HG02943 (cell line): ENCODE data around the gene CD180.
A peak's percentile ranks its signal among the peaks of the same experiment; 100 is the strongest.
"Not testable (repeated sequence)": the region's sequence is repeated elsewhere in the genome, so short reads cannot be mapped to it uniquely, and the experiment has no call there.

ENCODE experiments used
- ATAC-seq: cut with Tn5 transposase; IDR thresholded peaks from one replicate; pipeline ENCODE4 v1.9.1; 2021; ENCODE audit warnings: mild to moderate bottlenecking, low read depth, moderate library complexity; ENCODE audit not compliant: unreplicated experiment

CD180 gene

DNA sequence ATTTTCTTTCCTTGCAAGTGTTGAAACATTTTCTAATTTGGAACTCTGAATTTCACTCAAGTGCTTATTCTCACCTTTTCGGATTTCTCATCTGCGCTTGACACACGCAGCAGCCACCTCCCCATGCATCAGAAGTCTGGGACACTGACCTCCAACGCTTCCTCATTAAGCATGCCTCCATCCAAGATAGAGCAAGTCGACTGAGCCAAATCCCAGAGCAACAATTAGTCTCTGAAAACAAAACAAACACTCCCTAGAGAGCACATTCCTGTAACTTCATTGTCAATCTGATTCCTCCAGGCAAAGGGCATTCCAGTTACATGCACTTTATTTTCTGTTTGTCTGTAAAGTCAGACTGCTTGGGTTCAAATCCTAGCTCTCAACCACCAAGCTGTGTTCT, 5.7 kb downstream of the CD180 start:
- no peak for ATAC-seq

DNA sequence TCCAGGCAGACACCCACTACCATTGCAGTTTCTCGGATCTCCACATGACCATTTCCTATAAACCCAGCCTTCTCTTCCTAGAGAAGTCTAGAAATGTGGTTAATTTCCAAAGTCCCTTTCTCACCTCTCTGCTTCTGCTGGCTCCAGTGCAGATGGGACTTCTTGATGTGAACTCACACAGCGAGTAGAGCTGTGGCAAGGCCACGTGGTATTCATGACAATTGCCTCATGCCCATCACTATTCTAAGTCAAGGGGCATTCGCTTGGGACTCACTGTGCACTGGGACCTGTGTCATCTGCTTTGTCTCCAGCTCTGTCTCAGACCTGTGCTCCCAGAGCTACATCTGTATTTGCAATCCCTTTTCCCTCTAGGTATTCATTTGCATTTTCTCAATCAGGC, 6.2 kb downstream of the CD180 start:
- ATAC-seq, result no peak

DNA sequence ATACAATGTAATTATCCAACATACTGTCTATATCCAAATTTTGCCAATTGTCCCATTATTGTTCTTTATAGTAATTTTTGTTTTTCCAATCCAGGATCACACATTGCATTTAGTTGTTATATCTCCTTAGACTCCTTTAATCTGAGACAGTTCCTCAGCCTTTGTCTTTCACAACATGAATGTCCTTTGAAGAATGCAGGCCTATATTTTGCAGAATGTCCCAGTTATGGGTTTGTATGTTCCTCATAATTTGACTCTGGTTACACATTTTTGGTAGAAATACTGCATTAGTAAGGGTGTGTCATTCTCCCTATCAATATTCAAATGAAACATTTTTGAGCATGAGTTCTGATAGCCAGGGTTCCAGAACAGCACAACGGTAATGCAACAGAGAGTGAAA, 6.7 kb downstream of the CD180 start:
- no peak for ATAC-seq

DNA sequence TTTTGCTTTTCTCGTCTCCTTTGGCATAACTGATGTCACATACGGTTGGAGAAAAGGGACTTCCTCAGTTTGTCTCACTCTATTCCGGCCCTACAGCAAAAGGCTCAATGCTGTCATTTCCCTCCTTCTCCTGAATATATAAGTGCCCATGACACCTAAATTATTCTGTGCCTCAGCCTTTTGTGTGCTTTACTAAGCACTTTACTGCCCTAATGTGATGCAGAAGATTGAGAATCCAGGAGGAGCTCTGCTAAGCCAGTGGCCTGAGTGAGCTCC, 7.6 kb downstream of the CD180 start:
- ATAC-seq, result no peak

DNA sequence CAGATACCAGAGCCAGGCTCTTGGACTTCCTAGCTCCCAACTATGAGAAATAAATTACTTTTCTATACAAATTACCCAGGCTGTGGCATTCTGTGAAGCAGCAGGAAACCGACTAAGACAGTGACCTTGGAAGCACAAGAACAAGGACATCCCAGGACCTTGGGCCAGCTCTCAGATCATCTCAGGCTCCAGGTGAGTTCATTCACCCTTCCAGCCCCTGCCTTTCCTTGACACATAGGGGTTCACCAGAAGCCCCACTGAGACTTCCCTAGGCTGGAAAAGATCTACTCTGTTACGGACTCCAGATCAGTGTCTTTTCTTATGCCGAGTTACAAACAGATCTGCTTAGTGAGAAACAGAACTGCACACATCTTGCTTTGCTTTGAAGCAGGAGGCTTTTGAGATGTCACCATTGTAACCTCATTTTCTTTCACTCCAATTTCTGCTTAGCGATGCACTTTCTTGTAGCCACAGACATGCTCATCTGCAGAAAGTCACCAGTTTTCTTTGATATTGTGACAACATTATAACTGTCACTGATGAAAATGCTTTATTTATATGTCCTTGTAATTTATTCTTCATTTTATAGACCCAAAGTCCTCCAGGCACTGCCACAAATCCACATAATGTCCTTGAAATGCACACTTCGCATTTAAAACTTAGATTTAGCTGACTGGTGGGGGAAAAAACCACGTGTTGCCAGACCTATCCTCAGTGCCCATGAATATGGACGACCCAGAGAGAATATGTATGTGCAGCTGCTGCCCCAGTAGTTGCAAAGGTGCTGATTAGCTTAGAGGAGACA, 8.1 kb downstream of the CD180 start:
- ATAC-seq, result no peak

DNA sequence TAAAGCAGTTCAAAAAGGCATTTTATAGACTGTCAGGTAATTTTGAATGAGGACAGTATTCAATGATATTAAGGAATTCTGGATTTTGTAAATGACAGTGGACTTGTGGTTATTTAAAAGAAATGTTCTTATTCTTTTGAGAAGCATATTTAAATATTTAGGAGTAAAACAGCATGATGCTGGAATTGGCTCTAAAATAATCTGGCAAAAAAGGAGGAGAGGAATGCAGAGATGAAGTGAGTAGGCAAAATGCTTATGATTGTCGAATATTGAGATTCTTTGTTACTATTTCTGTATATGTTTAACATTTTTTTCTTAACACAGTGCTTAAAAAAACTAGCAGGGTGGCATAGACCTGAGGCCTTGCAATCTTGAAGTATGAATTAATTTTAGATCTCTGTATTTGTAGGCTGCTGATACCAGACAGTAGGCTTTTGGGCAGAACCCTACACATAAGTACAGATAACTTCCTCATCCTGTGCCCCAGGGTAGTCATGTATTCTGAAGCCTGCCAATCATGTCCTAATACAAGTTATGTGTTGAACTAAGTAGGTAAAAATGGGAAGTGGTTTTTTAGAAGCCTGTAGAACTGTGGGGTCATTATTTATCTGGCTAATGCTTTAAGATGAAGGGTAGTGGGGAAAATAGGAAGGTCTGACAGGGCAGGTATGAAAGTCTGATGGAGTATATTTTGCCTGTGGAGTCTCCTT, 9.4 kb downstream of the CD180 start:
- ATAC-seq, result no peak

DNA sequence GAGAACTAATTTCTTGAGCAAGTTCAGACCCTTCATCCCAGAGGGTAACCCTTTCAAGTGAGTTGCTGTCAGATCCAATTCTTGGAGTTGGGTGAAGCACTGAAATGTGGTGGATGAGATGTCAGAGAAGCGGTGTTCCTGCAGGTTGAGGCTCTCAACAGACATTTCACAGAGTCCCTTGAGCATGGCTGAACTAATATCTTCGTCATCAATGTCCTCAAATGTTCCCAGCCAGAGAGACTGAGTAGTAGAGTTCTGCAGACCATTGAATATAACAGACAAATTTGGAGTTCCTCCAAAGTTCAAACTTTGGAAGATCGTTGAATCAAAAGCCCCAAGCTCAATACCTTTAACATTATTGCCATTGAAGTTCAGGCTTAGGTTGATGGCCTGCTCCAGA, 12.7 kb downstream of the CD180 start:
- ATAC-seq, result no peak

DNA sequence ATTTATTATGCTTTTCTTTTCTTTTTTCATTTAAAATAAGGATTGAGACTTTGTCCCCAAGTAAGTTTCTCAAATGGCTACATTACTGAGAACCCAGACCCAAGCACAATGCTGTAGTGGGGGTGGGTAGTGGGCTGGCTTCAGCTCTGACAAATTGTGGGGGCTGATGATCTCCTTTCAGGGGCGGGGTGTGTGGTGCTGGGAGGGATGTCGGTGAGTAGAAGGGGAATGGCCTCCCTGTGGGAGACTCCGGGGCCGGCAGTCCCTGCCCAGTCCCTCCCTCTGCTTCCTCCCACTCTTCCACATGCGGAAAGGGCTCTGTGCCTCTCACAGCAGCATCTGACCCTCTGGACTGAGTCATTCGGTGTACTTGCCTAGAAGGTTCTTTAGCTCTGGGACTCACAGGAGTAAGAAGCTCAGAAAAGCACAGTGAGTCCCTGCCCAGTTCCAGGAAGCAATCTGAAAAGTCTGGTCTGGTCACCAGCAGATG, 14.3 kb downstream of the CD180 start:
- ATAC-seq, result no peak

DNA sequence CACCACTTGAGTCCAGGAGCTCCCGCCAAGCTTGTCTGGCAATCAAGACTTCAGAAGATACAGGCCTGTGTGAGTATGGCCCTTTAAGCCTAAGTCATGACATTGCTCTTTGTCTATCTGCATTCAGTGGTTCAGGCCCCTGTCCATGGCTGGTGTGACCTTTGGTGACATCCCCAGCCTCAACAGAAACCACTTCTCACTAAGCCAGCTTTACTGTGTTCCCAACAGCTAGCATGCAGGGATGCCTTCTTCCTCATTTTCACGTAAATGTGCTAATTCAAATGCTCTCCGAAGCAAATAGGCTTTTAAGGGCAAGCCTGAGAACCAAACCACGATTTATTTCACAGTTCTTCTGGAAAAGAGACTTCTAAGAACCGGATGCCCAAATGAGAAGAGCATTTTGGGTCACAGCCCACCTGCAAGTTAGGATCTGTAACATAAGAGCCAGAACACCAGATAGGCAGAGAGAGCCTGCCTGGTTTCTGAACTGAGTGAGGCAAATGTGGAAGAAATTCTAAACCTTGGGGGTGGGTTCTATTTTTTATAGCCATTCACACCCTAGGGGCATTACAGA, 14.9 kb downstream of the CD180 start:
- ATAC-seq, result no peak

DNA sequence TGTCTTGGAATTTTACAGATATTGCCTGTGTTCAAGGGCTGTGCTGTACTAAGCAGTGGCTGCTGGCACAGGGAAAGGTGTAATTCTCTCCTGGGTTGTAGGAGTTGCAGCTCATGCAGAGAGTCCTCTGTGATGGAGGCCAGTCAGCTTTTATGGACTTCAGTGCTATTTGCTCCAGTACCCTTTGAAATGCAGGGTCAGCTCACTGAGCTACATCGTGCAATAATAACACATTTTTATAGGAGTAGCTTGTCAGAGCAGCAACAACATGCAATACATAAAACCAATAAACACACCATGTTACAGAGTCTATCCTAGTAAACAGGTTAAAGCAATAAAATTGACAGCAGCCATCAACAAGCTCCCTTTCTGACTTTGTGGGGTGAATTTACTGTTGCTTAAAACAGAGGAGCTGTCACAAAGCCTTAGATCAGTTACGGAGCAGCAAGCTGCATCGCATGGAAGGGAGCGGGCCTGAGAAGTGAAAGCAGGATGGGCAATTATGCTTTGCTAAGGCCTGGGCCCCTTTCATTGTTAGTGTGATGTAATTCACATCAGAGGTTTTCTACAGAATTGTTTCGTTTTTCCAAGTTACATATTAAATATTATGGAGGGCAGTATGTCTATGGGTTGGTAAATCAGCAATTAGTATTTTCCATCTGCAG, 16.8 kb downstream of the CD180 start:
- no peak for ATAC-seq

DNA sequence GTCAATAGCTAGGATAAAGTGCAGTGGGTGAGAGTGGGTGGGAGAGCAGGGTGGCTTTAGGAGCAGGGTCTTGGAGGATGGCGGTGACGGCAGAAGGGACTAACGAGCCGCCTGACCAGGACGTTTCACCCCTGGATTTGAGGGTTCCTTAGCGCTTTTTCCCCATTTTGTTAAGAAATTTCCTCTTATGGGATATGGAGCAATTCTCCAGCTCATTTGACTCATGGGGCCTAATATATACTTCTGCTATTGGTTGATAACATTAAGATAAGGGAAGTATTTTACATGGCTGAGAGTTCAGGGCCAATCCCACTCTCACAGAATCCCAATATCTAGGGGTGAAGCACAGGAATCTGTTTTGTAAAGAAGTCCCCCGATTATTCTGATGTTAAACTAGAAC, 17.6 kb downstream of the CD180 start:
- no peak for ATAC-seq

DNA sequence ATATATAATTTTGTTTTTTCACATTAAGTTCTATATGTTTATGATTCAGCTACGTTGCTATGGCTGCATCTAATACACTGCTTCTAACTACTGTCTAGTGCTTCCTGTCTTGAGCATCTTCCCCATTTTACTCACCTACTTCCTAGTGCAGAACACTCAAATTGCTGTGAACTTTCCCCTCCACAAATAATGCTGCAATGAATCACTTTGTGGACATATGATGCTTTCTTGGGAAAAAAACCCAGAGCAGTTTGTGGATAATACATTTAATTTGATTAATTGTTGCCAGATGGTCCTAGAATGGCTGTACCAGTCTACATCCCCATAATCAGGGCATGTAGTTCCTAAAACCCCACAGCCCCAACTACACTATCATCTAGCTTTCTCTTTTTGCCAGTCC, 18.5 kb downstream of the CD180 start:
- ATAC-seq, result no peak

DNA sequence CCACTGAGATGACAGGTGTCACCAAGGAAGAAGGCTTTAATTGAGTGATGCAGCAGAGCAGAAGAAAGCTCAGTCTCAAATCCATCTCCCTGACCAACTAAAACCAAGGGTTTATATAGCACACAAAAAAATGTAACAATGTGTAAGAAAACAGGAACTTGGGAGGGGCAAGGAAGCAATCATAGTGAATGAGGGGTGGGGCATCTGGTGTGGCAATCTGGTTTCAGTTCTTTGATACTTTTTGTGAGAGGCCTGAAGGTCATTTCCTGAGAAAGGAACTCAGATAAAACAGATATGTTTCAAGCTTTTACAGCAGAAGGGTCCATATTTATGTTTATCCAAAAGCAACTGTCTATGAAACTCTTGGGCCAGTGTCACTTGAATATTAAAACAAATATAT, 19.7 kb downstream of the CD180 start:
- ATAC-seq, result no peak

DNA sequence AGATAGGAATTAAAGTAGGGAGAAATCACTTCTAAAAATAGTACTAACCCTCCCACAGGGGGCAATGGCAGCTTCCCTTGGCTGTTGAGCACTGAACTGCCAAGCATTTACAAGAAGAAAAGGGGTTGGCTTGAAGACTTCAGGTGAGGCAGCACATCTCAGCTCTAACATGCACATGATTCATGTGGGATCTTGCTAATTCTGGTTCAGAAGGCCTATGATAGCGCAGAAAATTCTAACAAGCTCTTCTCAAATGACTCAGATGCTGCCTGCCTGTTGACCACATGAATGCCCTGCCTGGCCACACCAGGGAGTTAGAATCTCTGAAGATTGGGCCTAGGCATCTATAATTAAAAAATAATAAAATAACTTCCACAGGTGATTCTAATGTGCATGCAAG, 22.6 kb downstream of the CD180 start:
- ATAC-seq, result no peak

DNA sequence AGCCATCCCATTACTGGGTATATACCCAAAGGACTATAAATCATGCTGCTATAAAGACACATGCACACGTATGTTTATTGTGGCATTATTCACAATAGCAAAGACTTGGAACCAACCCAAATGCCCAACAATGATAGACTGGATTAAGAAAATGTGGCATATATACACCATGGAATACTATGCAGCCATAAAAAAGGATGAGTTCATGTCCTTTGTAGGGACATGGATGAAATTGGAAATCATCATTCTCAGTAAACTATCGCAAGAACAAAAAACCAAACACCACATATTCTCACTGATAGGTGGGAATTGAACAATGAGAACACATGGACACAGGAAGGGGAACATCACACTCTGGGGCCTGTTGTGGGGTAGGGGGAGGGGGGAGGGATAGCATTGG, 23.2 kb downstream of the CD180 start:
- not testable (repeated sequence) for ATAC-seq

DNA sequence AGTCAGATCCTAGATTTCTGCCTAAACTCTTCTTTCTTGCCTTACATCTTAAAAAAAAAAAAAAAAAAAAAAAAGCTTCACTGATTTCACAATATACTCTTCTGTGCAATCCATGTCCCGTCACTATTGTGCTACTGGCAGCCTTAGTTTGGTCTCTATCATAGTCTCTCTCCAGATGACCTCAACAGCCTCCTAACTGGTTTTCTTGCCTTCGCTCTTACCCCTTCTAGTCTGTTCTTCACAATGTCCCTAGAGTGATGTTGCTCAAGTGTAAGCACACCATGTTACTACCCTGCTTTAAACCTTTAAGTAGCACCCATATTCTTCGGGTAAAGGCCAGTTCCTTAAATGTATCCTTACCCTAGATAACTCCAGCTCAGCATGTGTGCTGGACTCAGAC, 25.8 kb downstream of the CD180 start:
- ATAC-seq, result no peak

DNA sequence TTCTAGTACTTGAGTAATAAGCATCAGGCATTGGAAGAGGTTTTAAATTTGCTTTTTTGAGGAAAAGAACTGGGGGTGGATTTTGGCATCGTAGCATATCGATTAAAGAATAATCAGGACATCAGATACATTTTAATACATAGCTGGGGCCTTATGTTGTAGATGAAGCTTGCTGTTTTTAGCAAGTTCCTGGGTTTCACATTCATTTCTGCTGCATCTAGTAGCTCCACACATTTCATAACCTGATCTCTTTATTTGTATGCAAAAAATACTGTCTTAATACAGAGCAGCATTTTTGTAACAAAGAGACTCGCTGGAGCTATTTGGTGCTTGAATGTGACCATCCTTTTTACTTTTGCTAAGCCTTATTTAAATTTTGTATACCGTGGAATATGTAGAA, 28.5 kb downstream of the CD180 start:
- ATAC-seq, result no peak

DNA sequence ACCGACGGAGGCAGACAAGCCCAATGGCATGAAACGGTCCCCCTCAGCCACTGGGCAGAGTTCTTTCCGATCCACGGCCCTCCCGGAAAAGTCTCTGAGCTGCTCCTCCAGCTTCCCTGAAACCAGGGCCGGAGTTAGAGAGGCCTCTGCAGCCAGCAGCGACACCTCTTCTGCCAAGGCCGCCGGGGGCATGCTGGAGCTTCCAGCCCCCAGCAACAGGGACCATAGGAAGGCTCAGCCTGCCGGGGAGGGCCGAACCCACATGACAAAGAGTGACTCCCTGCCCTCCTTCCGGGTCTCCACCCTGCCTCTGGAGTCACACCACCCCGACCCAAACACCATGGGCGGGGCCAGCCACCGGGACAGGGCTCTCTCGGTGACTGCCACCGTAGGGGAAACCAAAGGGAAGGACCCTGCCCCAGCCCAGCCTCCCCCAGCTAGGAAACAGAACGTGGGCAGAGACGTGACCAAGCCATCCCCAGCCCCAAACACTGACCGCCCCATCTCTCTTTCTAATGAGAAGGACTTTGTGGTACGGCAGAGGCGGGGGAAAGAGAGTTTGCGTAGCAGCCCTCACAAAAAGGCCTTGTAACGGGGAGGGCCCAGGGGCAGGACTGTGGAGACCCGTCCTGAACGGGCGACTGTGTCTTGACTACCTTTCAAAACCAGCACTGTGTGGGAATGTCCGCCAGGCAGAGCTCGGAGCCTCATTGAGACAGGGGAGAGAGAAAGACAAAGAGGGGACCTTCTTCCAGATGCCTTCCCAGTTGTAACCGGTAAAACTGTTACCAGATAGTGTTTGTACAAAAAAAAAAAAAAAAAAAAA, 29.9 kb downstream of the CD180 start:
- peak; percentile 24 for ATAC-seq

DNA sequence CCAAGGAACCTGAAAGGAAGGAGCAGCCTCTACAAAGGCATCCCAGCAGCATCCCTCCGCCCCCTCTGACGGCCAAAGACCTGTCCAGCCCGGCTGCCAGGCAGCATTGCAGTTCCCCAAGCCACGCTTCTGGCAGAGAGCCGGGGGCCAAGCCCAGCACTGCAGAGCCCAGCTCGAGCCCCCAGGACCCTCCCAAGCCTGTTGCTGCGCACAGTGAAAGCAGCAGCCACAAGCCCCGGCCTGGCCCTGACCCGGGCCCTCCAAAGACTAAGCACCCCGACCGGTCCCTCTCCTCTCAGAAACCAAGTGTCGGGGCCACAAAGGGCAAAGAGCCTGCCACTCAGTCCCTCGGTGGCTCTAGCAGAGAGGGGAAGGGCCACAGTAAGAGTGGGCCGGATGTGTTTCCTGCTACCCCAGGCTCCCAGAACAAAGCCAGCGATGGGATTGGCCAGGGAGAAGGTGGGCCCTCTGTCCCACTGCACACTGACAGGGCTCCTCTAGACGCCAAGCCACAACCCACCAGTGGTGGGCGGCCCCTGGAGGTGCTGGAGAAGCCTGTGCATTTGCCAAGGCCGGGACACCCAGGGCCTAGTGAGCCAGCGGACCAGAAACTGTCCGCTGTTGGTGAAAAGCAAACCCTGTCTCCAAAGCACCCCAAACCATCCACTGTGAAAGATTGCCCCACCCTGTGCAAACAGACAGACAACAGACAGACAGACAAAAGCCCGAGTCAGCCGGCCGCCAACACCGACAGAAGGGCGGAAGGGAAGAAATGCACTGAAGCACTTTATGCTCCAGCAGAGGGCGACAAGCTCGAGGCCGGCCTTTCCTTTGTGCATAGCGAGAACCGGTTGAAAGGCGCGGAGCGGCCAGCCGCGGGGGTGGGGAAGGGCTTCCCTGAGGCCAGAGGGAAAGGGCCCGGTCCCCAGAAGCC, 30.8 kb downstream of the CD180 start:
- peak; percentile 91 for ATAC-seq
